SU-DHL-6 (cell line): ENCODE data around the gene LARP1B.
A peak's percentile ranks its signal among the peaks of the same experiment; 100 is the strongest.
"Not testable (repeated sequence)": the region's sequence is repeated elsewhere in the genome, so short reads cannot be mapped to it uniquely, and the experiment has no call there.

Experiments used
- H2AFZ ChIP-seq: fragments of 200-600 bp; sonication (generic); 2 replicates; pipeline ENCODE4 v1.6.1; 2014; ENCODE audit warnings: low read depth, mild to moderate bottlenecking, moderate library complexity, mixed read lengths, antibody characterized with exemption, low read length; ENCODE audit not compliant: severe bottlenecking
- H3F3A ChIP-seq: fragments of 200-600 bp; shearing (Covaris generic); 2 replicates; pipeline ENCODE4 v1.6.0; 2016; ENCODE audit warnings: antibody characterized with exemption, mild to moderate bottlenecking; ENCODE audit not compliant: insufficient read depth
- H3K27ac ChIP-seq: fragments of 200-600 bp; sonication (generic); 2 replicates; pipeline ENCODE4 v1.5.1; 2016; ENCODE audit warnings: low read depth, mild to moderate bottlenecking, low read length, moderate library complexity, mixed read lengths
- H3K27me3 ChIP-seq: fragments of 200-600 bp; sonication (generic), shearing (Covaris generic); 2 replicates; pipeline ENCODE4 v1.6.0; 2014; ENCODE audit warnings: mild to moderate bottlenecking, low read length
- H3K36me3 ChIP-seq: fragments of 200-600 bp; sonication (generic); 2 replicates; pipeline ENCODE4 v1.6.1; 2014; ENCODE audit warnings: mild to moderate bottlenecking, low read length, mixed read lengths
- H3K4me2 ChIP-seq: fragments of 300-600, 200-600 bp; shearing (Covaris generic), sonication (generic); 2 replicates; pipeline ENCODE4 v1.6.0; 2014; ENCODE audit warnings: low read length, low read depth, mild to moderate bottlenecking; ENCODE audit not compliant: poor library complexity, severe bottlenecking
- H3K4me3 ChIP-seq: fragments of 200-600 bp; sonication (generic); 2 replicates; pipeline ENCODE4 v1.5.1; 2014; ENCODE audit warnings: antibody characterized with exemption, low read length, mild to moderate bottlenecking, mixed read lengths; ENCODE audit not compliant: insufficient read depth, poor library complexity, severe bottlenecking
- H3K79me2 ChIP-seq: fragments of 200-600 bp; sonication (generic); 2 replicates; pipeline ENCODE4 v1.6.1; 2014; ENCODE audit warnings: mild to moderate bottlenecking, low read length, moderate library complexity; ENCODE audit not compliant: insufficient read depth
- H3K9ac ChIP-seq: fragments of 200-600 bp; sonication (generic); 2 replicates; pipeline ENCODE4 v1.7.0; 2014; ENCODE audit warnings: mild to moderate bottlenecking, low read length
- H3K9me2 ChIP-seq: fragments of 200-600 bp; sonication (generic); replicated peaks from 2 replicates; pipeline ENCODE4 v1.6.1; 2014; ENCODE audit warnings: low read length; ENCODE audit not compliant: insufficient read depth
- H3K9me3 ChIP-seq: fragments of 200-600 bp; sonication (generic); 2 replicates; pipeline ENCODE4 v1.6.1; 2014; ENCODE audit warnings: low read length, mixed read lengths; ENCODE audit not compliant: insufficient read depth
- H4K20me1 ChIP-seq: fragments of 200-600 bp; sonication (generic); 2 replicates; pipeline ENCODE4 v1.6.1; 2014; ENCODE audit warnings: low read depth, mild to moderate bottlenecking, antibody characterized with exemption, low read length, moderate library complexity, mixed read lengths
- EZH2phosphoT487 ChIP-seq: fragments of 200-600 bp; sonication (generic), shearing (Covaris generic); conservative IDR thresholded peaks from 2 replicates; pipeline ENCODE4 v1.6.1; 2018; ENCODE audit warnings: mild to moderate bottlenecking, antibody characterized with exemption, low read length, moderate library complexity, mixed read lengths
- TF ChIP-seq, protein P1 (sequence below): fragments of 200-600 bp; sonication (generic); IDR thresholded peaks from one replicate; pipeline ENCODE4 v1.5.1; 2017; ENCODE audit warnings: antibody characterized with exemption, mild to moderate bottlenecking, low read length, moderate library complexity; ENCODE audit not compliant: insufficient read depth, poor library complexity, severe bottlenecking

Gene LARP1B

DNA sequence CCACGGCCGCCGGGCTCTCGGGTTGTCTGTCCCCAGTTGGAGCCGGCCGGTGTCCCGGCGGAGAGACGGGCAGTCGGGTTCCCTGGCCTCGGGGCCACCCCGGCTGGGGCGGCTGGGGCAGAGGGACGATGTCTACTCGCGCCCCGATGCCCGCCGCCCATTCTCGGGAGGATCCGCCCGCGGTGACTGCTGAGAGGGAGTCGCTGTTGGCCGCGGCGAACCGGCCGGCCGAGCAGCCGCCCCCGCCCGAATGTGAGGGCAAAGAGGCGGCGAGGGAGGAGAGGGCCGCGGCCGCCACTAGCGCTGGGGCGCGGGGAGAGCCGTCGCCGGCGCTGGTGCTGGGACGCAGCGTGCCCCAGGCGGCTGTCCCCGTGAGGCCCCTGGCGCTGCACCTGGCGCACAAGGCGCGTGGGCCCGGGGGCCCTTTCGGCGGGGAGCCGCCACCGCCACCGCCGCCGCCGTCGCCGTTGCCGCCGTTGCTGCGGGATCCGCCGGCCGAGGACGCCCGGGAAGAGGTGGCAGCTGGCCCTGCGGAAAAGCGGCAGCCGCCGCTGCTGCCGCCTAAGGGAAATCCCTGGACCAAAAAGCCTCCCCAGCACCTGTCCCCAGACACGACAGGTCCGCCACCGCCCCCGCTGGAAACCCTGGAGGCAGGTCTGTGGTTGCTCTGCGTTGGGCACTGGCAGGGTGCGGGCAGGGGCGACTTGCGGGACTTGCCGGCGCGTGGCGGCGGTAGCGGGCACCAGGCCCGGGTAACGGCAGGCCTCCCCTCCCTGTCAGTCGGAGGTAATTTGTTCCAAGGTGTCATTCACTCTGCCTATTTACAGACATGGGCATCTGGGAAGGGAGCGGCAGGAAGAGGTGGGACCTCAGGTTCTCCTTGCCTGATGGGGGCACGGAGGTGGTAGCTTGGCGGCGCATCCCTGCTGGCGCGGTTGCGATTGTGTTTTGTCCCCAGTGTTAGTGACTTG, 739 bp downstream of the LARP1B start:
- Histone ChIP-seq H3K4me2 (peak overlapping the region; percentile 84), H3K9ac (peak overlapping the region; percentile 70), H2AFZ (peak overlapping the region; percentile 64), H3K36me3 (no peaks in the 10 kb centered on the region), H3F3A (0 out of 2 replicates have a peak, but pooled peaks cover 3% of the 10 kb centered on the region), H3K79me2 (peaks cover 15% of the 10 kb centered on the region; the same call in 1 of the 2 replicates), H3K4me3 (peak overlapping the region; percentile 64), H3K27me3 (no peaks in the 10 kb centered on the region), H3K9me3 (no peaks in the 10 kb centered on the region), H3K27ac (peak overlapping the region; percentile 81), H3K9me2 (no peaks in the 10 kb centered on the region), H4K20me1 (no peaks in the 10 kb centered on the region)
- no peak for TF ChIP-seq EZH2phosphoT487
- TF ChIP-seq, protein P1, sequence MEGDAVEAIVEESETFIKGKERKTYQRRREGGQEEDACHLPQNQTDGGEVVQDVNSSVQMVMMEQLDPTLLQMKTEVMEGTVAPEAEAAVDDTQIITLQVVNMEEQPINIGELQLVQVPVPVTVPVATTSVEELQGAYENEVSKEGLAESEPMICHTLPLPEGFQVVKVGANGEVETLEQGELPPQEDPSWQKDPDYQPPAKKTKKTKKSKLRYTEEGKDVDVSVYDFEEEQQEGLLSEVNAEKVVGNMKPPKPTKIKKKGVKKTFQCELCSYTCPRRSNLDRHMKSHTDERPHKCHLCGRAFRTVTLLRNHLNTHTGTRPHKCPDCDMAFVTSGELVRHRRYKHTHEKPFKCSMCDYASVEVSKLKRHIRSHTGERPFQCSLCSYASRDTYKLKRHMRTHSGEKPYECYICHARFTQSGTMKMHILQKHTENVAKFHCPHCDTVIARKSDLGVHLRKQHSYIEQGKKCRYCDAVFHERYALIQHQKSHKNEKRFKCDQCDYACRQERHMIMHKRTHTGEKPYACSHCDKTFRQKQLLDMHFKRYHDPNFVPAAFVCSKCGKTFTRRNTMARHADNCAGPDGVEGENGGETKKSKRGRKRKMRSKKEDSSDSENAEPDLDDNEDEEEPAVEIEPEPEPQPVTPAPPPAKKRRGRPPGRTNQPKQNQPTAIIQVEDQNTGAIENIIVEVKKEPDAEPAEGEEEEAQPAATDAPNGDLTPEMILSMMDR = no peak

DNA sequence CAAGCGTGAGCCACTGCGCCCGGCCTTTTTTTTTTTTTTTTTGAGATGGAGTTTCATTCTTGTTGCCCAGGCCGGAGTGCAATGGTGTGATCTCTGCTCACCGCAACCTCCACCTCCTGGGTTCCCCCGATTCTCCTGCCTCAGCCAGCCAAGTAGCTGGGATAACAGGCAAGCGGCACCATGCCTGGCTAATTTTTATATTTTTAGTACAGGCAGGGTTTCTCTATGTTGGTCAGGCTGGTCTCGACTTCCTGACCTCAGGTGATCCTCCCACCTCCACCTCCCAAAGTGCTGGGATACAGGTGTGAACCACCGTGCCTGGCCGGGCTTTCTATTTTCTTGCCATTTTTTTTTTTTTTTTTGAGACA, 5.3 kb downstream of the LARP1B start:
- not testable (repeated sequence) for H3K4me3 ChIP-seq, H3K9me3 ChIP-seq, H3F3A ChIP-seq, H3K9ac ChIP-seq, H3K27me3 ChIP-seq, H4K20me1 ChIP-seq, H3K36me3 ChIP-seq, H3K9me2 ChIP-seq, H2AFZ ChIP-seq, H3K27ac ChIP-seq, H3K4me2 ChIP-seq
- peaks cover 18% of the 10 kb centered on the region; the same call in 1 of the 2 replicates for H3K79me2 ChIP-seq

DNA sequence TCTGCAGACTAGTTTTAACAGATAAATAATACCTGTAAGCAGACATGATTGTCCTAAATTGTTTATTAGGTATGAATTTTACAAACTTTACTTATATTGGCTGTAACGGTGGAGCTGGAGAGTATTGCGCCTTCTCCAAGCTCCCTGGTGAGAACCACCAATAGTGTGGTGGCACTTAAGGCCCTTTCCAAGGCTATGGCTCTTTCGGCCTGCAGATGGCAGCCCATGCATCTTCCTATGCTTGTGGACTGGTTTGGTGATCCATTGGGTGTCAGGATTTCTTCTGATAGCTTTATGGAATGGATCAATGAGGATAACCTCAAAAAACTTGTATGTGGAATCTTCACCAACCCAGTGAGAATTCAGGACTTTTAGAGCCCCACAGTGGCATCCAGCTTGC, 7.8 kb downstream of the LARP1B start:
- Histone ChIP-seq H3K79me2 (0 out of 2 replicates have a peak, but pooled peaks cover 3% of the 10 kb centered on the region), H3K4me3 (no peak overlapping the region), H3K4me2 (no peak overlapping the region), H3K9ac (no peak overlapping the region), H3K27ac (no peak overlapping the region), H3K9me3 (no peaks in the 10 kb centered on the region), H4K20me1 (no peaks in the 10 kb centered on the region), H2AFZ (no peak overlapping the region), H3K9me2 (no peaks in the 10 kb centered on the region), H3K36me3 (no peaks in the 10 kb centered on the region), H3F3A (no peaks in the 10 kb centered on the region), H3K27me3 (no peaks in the 10 kb centered on the region)
- TF ChIP-seq, protein P1 = no peak
- TF ChIP-seq EZH2phosphoT487 = no peak

DNA sequence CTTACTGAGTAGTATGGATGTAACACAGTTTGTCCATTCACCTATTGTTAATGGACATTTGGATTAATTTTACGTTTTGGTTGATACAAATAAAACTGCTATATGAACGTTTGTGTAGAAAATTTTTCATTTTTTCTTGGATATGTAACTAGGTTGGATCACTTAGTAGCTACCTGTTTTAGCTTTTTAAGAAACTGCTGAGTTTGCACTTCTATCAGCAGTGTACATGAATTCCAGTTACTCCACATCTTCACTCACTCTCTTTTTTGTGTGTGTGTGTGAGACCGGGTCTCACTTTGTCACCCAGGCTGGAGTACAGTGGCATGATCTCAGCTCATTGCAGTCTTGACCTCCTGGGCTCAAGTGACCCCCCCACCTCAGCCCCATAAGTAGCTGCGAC, 15.4 kb downstream of the LARP1B start:
- no peaks in the 10 kb centered on the region for H3K9me3 ChIP-seq
- H3K27me3 ChIP-seq = no peaks in the 10 kb centered on the region
- H3F3A ChIP-seq = no peaks in the 10 kb centered on the region
- H3K4me2 ChIP-seq = no peak overlapping the region
- no peaks in the 10 kb centered on the region for H4K20me1 ChIP-seq
- no peak overlapping the region for H2AFZ ChIP-seq
- TF ChIP-seq EZH2phosphoT487 = no peak
- TF ChIP-seq, protein P1 = no peak
- H3K9me2 ChIP-seq = no peaks in the 10 kb centered on the region
- H3K36me3 ChIP-seq = no peaks in the 10 kb centered on the region
- no peak overlapping the region for H3K27ac ChIP-seq
- no peak overlapping the region for H3K4me3 ChIP-seq
- no peak overlapping the region for H3K9ac ChIP-seq
- no peaks in the 10 kb centered on the region for H3K79me2 ChIP-seq

DNA sequence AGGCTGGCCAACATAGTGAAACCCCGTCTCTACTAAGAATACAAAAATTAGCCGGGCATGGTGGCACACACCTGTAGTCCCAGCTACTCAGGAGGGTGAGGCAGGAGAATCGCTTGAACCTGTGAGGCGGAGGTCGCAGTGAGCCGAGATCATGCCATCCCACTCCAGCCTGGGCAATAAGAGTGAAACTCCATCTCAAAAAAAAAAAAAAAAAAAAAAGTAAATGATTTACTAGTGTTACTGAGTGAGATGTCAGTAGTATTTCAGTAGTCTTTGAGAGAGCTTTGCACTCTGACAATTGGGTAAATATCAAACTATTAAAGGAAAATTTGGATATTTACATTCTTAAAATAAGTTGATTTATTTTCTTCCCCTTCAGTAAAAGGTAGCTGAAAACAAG, 34.2 kb downstream of the LARP1B start:
- H3K9ac ChIP-seq, H3K4me2 ChIP-seq, H3K36me3 ChIP-seq, H3K27me3 ChIP-seq, H3K27ac ChIP-seq, H3K9me3 ChIP-seq, H4K20me1 ChIP-seq, H2AFZ ChIP-seq, H3F3A ChIP-seq, H3K4me3 ChIP-seq, H3K9me2 ChIP-seq, H3K79me2 ChIP-seq: not testable (repeated sequence)
